WTC11 (cell line): ENCODE results near the gene KDM5B.

Experiments
- CTCF ChIP-seq: fragments of 200-600 bp; IDR thresholded peaks from 2 replicates; pipeline ENCODE4 v1.8.0; 2022; ENCODE audit warnings: antibody characterized with exemption
- IRF1 ChIP-seq: sonication (generic); formaldehyde crosslinking; IDR thresholded peaks from 2 replicates; pipeline ENCODE4 v1.8.0; 2023; ENCODE audit warnings: missing genetic modification reagents
- MAX ChIP-seq: sonication (generic); formaldehyde crosslinking; IDR thresholded peaks from 2 replicates; pipeline ENCODE4 v1.8.0; 2022; ENCODE audit warnings: mild to moderate bottlenecking, missing genetic modification reagents
- STAT6 ChIP-seq: sonication (generic); formaldehyde crosslinking; conservative IDR thresholded peaks from 2 replicates; pipeline ENCODE4 v1.8.1; 2023; ENCODE audit warnings: mild to moderate bottlenecking, low read depth, missing genetic modification reagents, moderate library complexity
- ZNF671 ChIP-seq: fragments of 250-450 bp; sonication (Bioruptor Pico); IDR thresholded peaks from 2 replicates; pipeline ENCODE4 v1.8.0; 2021; ENCODE audit warnings: mild to moderate bottlenecking

GRCh38 chr1:202681736-202682420, 126.3 kb downstream of the KDM5B start:
- TF ChIP-seq ZNF671 (CRISPR knock-in tag) (no peak), MAX (CRISPR knock-in tag) (no peak), STAT6 (CRISPR knock-in tag) (no peak), CTCF (no peak), IRF1 (CRISPR knock-in tag) (no peak)
